ENCODE measurements around the gene RNF214. TPM values are rescaled to one million over a fixed set of nuclear protein-coding genes. Genes with fewer than 3 reads are reported as not detected.

Gene RNF214
- total and polyA plus RNA-seq, 8 donors, result 6.7 to 21.6 (median 11.0) TPM

DNA sequence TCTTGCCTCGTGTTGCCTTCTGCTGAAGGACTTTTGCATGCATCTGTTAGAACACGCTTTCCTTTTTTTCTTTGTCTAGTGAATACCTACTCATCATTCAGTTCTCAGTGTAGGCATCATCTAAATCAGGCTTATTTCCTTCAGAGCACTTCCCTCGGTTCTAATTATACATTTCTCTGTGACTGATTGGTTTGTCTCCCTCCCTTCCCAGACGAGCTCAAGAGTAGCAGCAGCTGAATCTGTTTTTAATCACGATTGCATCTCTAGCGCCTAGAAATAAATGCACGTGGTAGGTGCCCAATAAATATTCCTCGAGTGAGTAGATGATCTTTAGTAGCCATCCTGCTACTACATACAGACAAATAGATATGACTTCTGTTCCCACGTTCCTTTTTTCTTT, 101.4 kb downstream of the RNF214 start:
- Histone ChIP-seq H3K36me3 (peaks cover 2 to 40% (median 29%) of the 10 kb centered on the region in 4 donors), H3K27ac (no peak overlapping the region), H3K9me3 (no peaks in the 10 kb centered on the region), H3K4me1 (peaks cover 7 to 21% (median 13%) of the 10 kb centered on the region in 4 donors), H3K27me3 (no peaks in the 10 kb centered on the region), H3K4me3 (no peak overlapping the region)
- TF ChIP-seq EP300 (IDR thresholded peaks at IDR 0.05) (no peak), POLR2AphosphoS5 (IDR thresholded peaks at IDR 0.05) (no peak), CTCF (IDR thresholded peaks at IDR 0.05) (no peak), POLR2A (IDR thresholded peaks at IDR 0.05) (no peak)
- intact Hi-C loops (cut with DNase I; ENCODE audit: low total_unique reads), result no loop called here
- DNase-seq, result no peak
- 83 to 91% (median 87%) methylated on average over 9 of the region's 9 CpGs for WGBS, 5 donors

- Histone ChIP-seq H3K9me3 (no peaks in the 10 kb centered on the region), H3K4me3 (no peak overlapping the region), H3K36me3 (peaks cover 2 to 49% (median 37%) of the 10 kb centered on the region in 4 donors), H3K27ac (no peak overlapping the region), H3K27me3 (no peaks in the 10 kb centered on the region), H3K4me1 (peaks cover 0 to 12% (median 5%) of the 10 kb centered on the region in 4 donors)
- intact Hi-C loops (cut with DNase I; ENCODE audit: low total_unique reads), result no loop called here
- 85 to 91% (median 88%) methylated on average over 6 of the region's 6 CpGs for WGBS, 5 donors
- TF ChIP-seq POLR2AphosphoS5 (IDR thresholded peaks at IDR 0.05) (no peak), POLR2A (IDR thresholded peaks at IDR 0.05) (no peak), EP300 (IDR thresholded peaks at IDR 0.05) (no peak), CTCF (IDR thresholded peaks at IDR 0.05) (no peak)
- DNase-seq, result no peak
Observed at GRCh38 chr11:117334896-117335295, 102.4 kb downstream of the RNF214 start.

DNA sequence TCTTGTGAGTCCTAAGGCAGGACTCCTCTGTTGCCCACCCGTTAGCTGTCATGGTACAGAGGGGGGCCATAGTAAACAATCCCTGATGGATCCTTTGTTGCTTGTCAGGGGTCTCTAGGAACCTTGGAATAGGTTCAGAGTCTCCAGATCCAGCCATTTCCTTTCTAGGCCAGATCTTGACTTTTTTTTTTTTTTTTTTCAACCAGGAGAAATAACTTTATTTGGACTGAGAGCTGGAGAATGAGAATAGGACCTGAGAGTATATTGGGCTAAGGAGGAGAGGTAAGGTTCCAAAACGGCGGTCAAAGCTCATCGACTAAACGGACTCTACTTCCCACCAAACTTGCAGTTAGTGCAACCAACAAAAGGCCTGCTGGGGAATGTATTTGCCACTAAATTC, 102.9 kb downstream of the RNF214 start:
- WGBS, 5 donors, result 92 to 95% (median 93%) methylated on average over 5 of the region's 5 CpGs
- Histone ChIP-seq H3K4me1 (peaks cover 0 to 6% (median 3%) of the 10 kb centered on the region in 4 donors), H3K36me3 (peaks cover 2 to 54% (median 42%) of the 10 kb centered on the region in 4 donors), H3K9me3 (no peaks in the 10 kb centered on the region), H3K4me3 (no peak overlapping the region), H3K27me3 (no peaks in the 10 kb centered on the region), H3K27ac (no peak overlapping the region)
- no peak for TF ChIP-seq POLR2A (IDR thresholded peaks at IDR 0.05)
- no peak for TF ChIP-seq CTCF (IDR thresholded peaks at IDR 0.05)
- no peak for TF ChIP-seq POLR2AphosphoS5 (IDR thresholded peaks at IDR 0.05)
- TF ChIP-seq EP300 (IDR thresholded peaks at IDR 0.05), result no peak
- DNase-seq, result no peak
- intact Hi-C loops (cut with DNase I; ENCODE audit: low total_unique reads), result no loop called here

Small RNAs within 50 kb of the gene (small RNA-seq; reads per million reads assigned to genes)
- gene RF00564, result 0 reads per million in 4 donors

Other genes starting within 250 kb of the RNF214 start
- 10 to 100 TPM in 4 of 5 donors, 1 to 10 TPM in 1; 8.7 to 97.8 (median 44.3) TPM for gene SIK3, start 134.2 kb upstream of the RNF214 start, total RNA-seq
- gene SIK3, start 134.2 kb upstream of the RNF214 start, polyA plus RNA-seq, result 1 to 10 TPM; 6.5 to 7.8 (median 7.0) TPM
- 100 to 1,000 TPM in 1 of 5 donors, 10 to 100 TPM in 4; 31.9 to 174 (median 63.0) TPM for gene PAFAH1B2, start 88.4 kb upstream of the RNF214 start, total RNA-seq
- 10 to 100 TPM; 14.9 to 30.7 (median 27.5) TPM for gene PAFAH1B2, start 88.4 kb upstream of the RNF214 start, polyA plus RNA-seq
- 100 to 1,000 TPM in 3 of 5 donors, 10 to 100 TPM in 2; 15.1 to 310 (median 132) TPM for gene SIDT2, start 53.9 kb upstream of the RNF214 start, total RNA-seq
- gene SIDT2, start 53.9 kb upstream of the RNF214 start, polyA plus RNA-seq, result 10 to 100 TPM; 16.9 to 39.4 (median 24.3) TPM
- 1,000 to 10,000 TPM in 4 of 5 donors, 100 to 1,000 TPM in 1; 730 to 3,801 (median 2,320) TPM for gene TAGLN, start 33.3 kb upstream of the RNF214 start, total RNA-seq
- 1,000 to 10,000 TPM in 2 of 3 donors, 100 to 1,000 TPM in 1; 575 to 2,971 (median 1,072) TPM for gene TAGLN, start 33.3 kb upstream of the RNF214 start, polyA plus RNA-seq
- gene PCSK7, start 598 bp upstream of the RNF214 start, total RNA-seq, result 100 to 1,000 TPM in 3 of 5 donors, 10 to 100 TPM in 2; 64.8 to 232 (median 139) TPM
- 10 to 100 TPM; 14.1 to 23.6 (median 20.4) TPM for gene PCSK7, start 598 bp upstream of the RNF214 start, polyA plus RNA-seq
- 1 to 10 TPM; 1.8 to 7.6 (median 5.5) TPM for gene BACE1-AS, start 58.7 kb downstream of the RNF214 start, total RNA-seq
- 1 to 10 TPM; 1.5 to 8.0 (median 2.9) TPM for gene BACE1-AS, start 58.7 kb downstream of the RNF214 start, polyA plus RNA-seq
- gene BACE1, start 83.6 kb downstream of the RNF214 start, total RNA-seq, result 10 to 100 TPM; 12.8 to 21.1 (median 16.4) TPM
- gene BACE1, start 83.6 kb downstream of the RNF214 start, polyA plus RNA-seq, result 1 to 10 TPM; 3.3 to 6.0 (median 4.4) TPM
- 10 to 100 TPM; 11.7 to 40.9 (median 26.1) TPM for gene CEP164, start 95.2 kb downstream of the RNF214 start, total RNA-seq
- gene CEP164, start 95.2 kb downstream of the RNF214 start, polyA plus RNA-seq, result 10 to 100 TPM in 2 of 3 donors, 1 to 10 TPM in 1; 9.5 to 18.6 (median 12.0) TPM

All from stomach (tissue), 9 donors.